DOHH2 (cell line): ENCODE results near the gene TNS1.

ENCODE experiments used
- H3F3A ChIP-seq: fragments of 200-600 bp; sonication (generic), shearing (Covaris generic); 2 replicates; pipeline ENCODE4 v1.6.0; 2016; ENCODE audit warnings: antibody characterized with exemption, mild to moderate bottlenecking; ENCODE audit not compliant: control insufficient read depth, insufficient read depth
- H3K27ac ChIP-seq: fragments of 200-600 bp; sonication (generic); 2 replicates; pipeline ENCODE4 v1.5.1; 2014; ENCODE audit warnings: low read depth, mild to moderate bottlenecking, low read length, moderate library complexity
- H3K27me3 ChIP-seq: fragments of 200-600 bp; sonication (generic); 2 replicates; pipeline ENCODE4 v1.6.1; 2014; ENCODE audit warnings: mild to moderate bottlenecking, low read length, mixed read lengths; ENCODE audit not compliant: control insufficient read depth
- H3K36me3 ChIP-seq: fragments of 200-600 bp; sonication (generic); 2 replicates; pipeline ENCODE4 v1.6.1; 2014; ENCODE audit warnings: mild to moderate bottlenecking, low read length, moderate library complexity, mixed read lengths; ENCODE audit not compliant: control insufficient read depth
- H3K4me1 ChIP-seq: fragments of 200-600 bp; sonication (generic); 2 replicates; pipeline ENCODE4 v1.6.1; 2014; ENCODE audit warnings: mild to moderate bottlenecking, low read length, mixed read lengths; ENCODE audit not compliant: control insufficient read depth
- H3K4me2 ChIP-seq: fragments of 200-600 bp; sonication (generic); 2 replicates; pipeline ENCODE4 v1.6.0; 2014; ENCODE audit warnings: mild to moderate bottlenecking, low read length, moderate library complexity
- H3K4me3 ChIP-seq: fragments of 200-600 bp; sonication (generic); 2 replicates; pipeline ENCODE4 v1.5.1; 2014; ENCODE audit warnings: mild to moderate bottlenecking, low read length, mixed read lengths
- H3K79me2 ChIP-seq: fragments of 200-600 bp; sonication (generic); 2 replicates; pipeline ENCODE4 v1.6.1; 2014; ENCODE audit warnings: mild to moderate bottlenecking, low read length, mixed read lengths; ENCODE audit not compliant: control insufficient read depth
- H3K9me2 ChIP-seq: fragments of 200-600 bp; sonication (generic); replicated peaks from 2 replicates; pipeline ENCODE4 v1.6.1; 2014; ENCODE audit warnings: mild to moderate bottlenecking, low read length, mixed read lengths; ENCODE audit not compliant: control insufficient read depth
- H3K9me3 ChIP-seq: fragments of 200-600 bp; sonication (generic); 2 replicates; pipeline ENCODE4 v1.6.1; 2014; ENCODE audit warnings: antibody characterized with exemption, low read length, mixed read lengths; ENCODE audit not compliant: control insufficient read depth, insufficient read depth
- H4K20me1 ChIP-seq: fragments of 200-600 bp; sonication (generic); 2 replicates; pipeline ENCODE4 v1.6.0; 2014; ENCODE audit warnings: low read depth, mild to moderate bottlenecking, antibody characterized with exemption, low read length, moderate library complexity; ENCODE audit not compliant: control insufficient read depth, insufficient read depth
- CTCF ChIP-seq: fragments of 200-600 bp; sonication (generic); IDR thresholded peaks from one replicate; pipeline ENCODE4 v1.5.1; 2014; ENCODE audit warnings: antibody characterized with exemption, mild to moderate bottlenecking, low read depth, low read length; ENCODE audit not compliant: poor library complexity, severe bottlenecking
- EZH2phosphoT487 ChIP-seq: fragments of 200-600 bp; sonication (generic); IDR thresholded peaks from 2 replicates; pipeline ENCODE4 v1.6.1; 2017; ENCODE audit warnings: borderline replicate concordance, mild to moderate bottlenecking, antibody characterized with exemption, low read length, moderate library complexity, mixed read lengths

Gene TNS1

GRCh38 chr2:217798743-217799562, 203.8 kb downstream of the TNS1 start:
- Histone ChIP-seq H3K79me2 (no peaks in the 10 kb centered on the region), H4K20me1 (no peaks in the 10 kb centered on the region), H3K36me3 (no peaks in the 10 kb centered on the region), H3K27me3 (no peaks in the 10 kb centered on the region), H3K4me1 (peaks cover 10% of the 10 kb centered on the region), H3K4me2 (peak overlapping the region; percentile 35), H3K4me3 (no peak overlapping the region), H3F3A (no peaks in the 10 kb centered on the region), H3K27ac (no peak overlapping the region), H3K9me2 (no peaks in the 10 kb centered on the region), H3K9me3 (no peaks in the 10 kb centered on the region)
- no peak for TF ChIP-seq EZH2phosphoT487
- no peak for TF ChIP-seq CTCF

- H3F3A ChIP-seq, result no peaks in the 10 kb centered on the region
- no peak overlapping the region for H3K4me3 ChIP-seq
- TF ChIP-seq EZH2phosphoT487 (no peak), CTCF (no peak)
- H3K79me2 ChIP-seq, result no peaks in the 10 kb centered on the region
- H4K20me1 ChIP-seq, result no peaks in the 10 kb centered on the region
- no peaks in the 10 kb centered on the region for H3K9me3 ChIP-seq
- no peaks in the 10 kb centered on the region for H3K36me3 ChIP-seq
- H3K27me3 ChIP-seq, result no peaks in the 10 kb centered on the region
- H3K27ac ChIP-seq, result no peak overlapping the region
- H3K4me1 ChIP-seq, result peaks cover 10% of the 10 kb centered on the region
- H3K9me2 ChIP-seq, result no peaks in the 10 kb centered on the region
- H3K4me2 ChIP-seq, result no peak overlapping the region
Observed at GRCh38 chr2:217798191-217798590, 204.6 kb downstream of the TNS1 start.

GRCh38 chr2:217797661-217798069, 205.1 kb downstream of the TNS1 start:
- Histone ChIP-seq H3K9me2 (no peaks in the 10 kb centered on the region), H3K9me3 (no peaks in the 10 kb centered on the region), H3K79me2 (no peaks in the 10 kb centered on the region), H3K27me3 (no peaks in the 10 kb centered on the region), H3K36me3 (no peaks in the 10 kb centered on the region), H3K27ac (no peak overlapping the region), H3K4me1 (peaks cover 10% of the 10 kb centered on the region), H3K4me2 (no peak overlapping the region), H3K4me3 (no peak overlapping the region), H4K20me1 (no peaks in the 10 kb centered on the region), H3F3A (no peaks in the 10 kb centered on the region)
- no peak for TF ChIP-seq EZH2phosphoT487
- TF ChIP-seq CTCF, result no peak
